Smooth muscle cell (in vitro differentiated cells): ENCODE results near the gene GLT1D1. TPM values are rescaled to one million over a fixed set of nuclear protein-coding genes. Genes with fewer than 3 reads are reported as not detected.

Source experiments
- DNase-seq: peaks from one replicate; lab custom pipeline; 2025; ENCODE audit not compliant: unreplicated experiment; lab: John Stamatoyannopoulos, UW
- H2AFZ ChIP-seq: fragments of 200-600 bp; sonication (generic); 2 replicates; pipeline ENCODE4 v1.6.0; 2016; ENCODE audit warnings: antibody characterized with exemption, low read depth, mild to moderate bottlenecking
- H3F3A ChIP-seq: fragments of 200-600 bp; sonication (generic); 2 replicates; pipeline ENCODE4 v1.6.0; 2017; ENCODE audit warnings: antibody characterized with exemption, low read depth
- H3K27ac ChIP-seq: fragments of 200-600 bp; sonication (generic); 2 replicates; pipeline ENCODE4 v1.5.1; 2016; ENCODE audit warnings: low read depth, mild to moderate bottlenecking
- H3K27me3 ChIP-seq: fragments of 200-600 bp; sonication (generic); 2 replicates; pipeline ENCODE4 v1.6.1; 2016; ENCODE audit warnings: low read depth, mild to moderate bottlenecking
- H3K36me3 ChIP-seq: fragments of 200-600 bp; sonication (generic); 2 replicates; pipeline ENCODE4 v1.5.1; 2016; ENCODE audit warnings: low read depth
- H3K4me1 ChIP-seq: fragments of 200-600 bp; sonication (generic); 2 replicates; pipeline ENCODE4 v1.5.1; 2016; ENCODE audit warnings: low read depth
- H3K4me2 ChIP-seq: fragments of 200-600 bp; sonication (generic); 2 replicates; pipeline ENCODE4 v1.6.0; 2016; ENCODE audit warnings: mild to moderate bottlenecking
- H3K4me3 ChIP-seq: fragments of 200-600 bp; sonication (generic); 2 replicates; pipeline ENCODE4 v1.5.1; 2016; ENCODE audit warnings: mild to moderate bottlenecking
- H3K79me2 ChIP-seq: fragments of 200-600 bp; sonication (generic); 2 replicates; pipeline ENCODE4 v1.6.0; 2016; ENCODE audit warnings: low read depth, mild to moderate bottlenecking
- H3K9ac ChIP-seq: fragments of 200-600 bp; sonication (generic); 2 replicates; pipeline ENCODE4 v1.6.0; 2016; ENCODE audit warnings: low read depth
- H3K9me3 ChIP-seq: fragments of 200-600 bp; sonication (generic); replicated peaks from 2 replicates; pipeline ENCODE4 v1.5.1; 2016; ENCODE audit warnings: low read depth
- H4K20me1 ChIP-seq: fragments of 200-600 bp; sonication (generic); 2 replicates; pipeline ENCODE4 v1.6.0; 2016; ENCODE audit warnings: low read depth
- WGBS: methylation state at CpG from one replicate; pipeline ENCODE4 v1.1.7; 2016; ENCODE audit warnings: low lambda C conversion rate; 5-methylcytosine and 5-hydroxymethylcytosine counted together
- polyA plus RNA-seq: library from polyadenylated mRNA; unstranded; fragments of >200 nt; fragmentation: Nextera tagmentation; extraction: Ambion mirVana; gene quantifications from 2 replicates; pipeline ENCODE4 v1.2.1, GENCODE V29; 2016
- total RNA-seq: library from RNA; depleted of rRNA; stranded (reverse); fragments of >200 nt; gene quantifications from 2 replicates; pipeline ENCODE4 v1.2.3, GENCODE V29; 2014
- TF ChIP-seq, protein P1 (sequence below): fragments of 200-600 bp; sonication (generic); IDR thresholded peaks from 2 replicates; pipeline ENCODE4 v1.5.1; 2017; ENCODE audit warnings: borderline replicate concordance, mild to moderate bottlenecking, antibody characterized with exemption; ENCODE audit not compliant: insufficient read depth, poor library complexity, severe bottlenecking

Gene GLT1D1
- total and polyA plus RNA-seq, 2 experiments from 2014 or later = 0.07 to 0.18 TPM

DNA sequence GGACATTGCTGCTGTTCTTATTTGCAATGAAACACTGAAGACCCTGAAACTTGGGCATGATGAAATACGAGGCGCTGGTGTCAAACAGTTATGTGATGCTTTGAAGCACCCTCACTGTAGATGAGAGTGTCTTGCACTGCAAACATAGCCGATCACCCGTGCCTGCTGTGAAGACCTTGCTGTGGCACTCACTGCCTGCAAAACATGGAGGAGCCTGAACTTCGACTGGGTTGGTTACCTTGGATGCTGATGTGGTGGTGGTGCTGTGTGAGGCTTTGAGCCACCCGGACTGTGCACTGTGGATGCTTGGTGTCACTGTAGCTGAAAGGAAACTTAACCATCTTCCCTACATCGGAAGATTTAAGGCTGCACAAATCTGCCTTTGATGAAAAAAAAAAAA is 162.9 kb downstream of the GLT1D1 start:
- H3K27ac ChIP-seq = no peak overlapping the region
- H4K20me1 ChIP-seq = no peaks in the 10 kb centered on the region
- H3K4me1 ChIP-seq = no peaks in the 10 kb centered on the region
- no peak overlapping the region for H3K9ac ChIP-seq
- no peak overlapping the region for H3K4me2 ChIP-seq
- H3K4me3 ChIP-seq = no peak overlapping the region
- no peak for DNase-seq
- no peaks in the 10 kb centered on the region for H3F3A ChIP-seq
- no peak overlapping the region for H2AFZ ChIP-seq
- no peaks in the 10 kb centered on the region for H3K9me3 ChIP-seq
- TF ChIP-seq, protein P1, sequence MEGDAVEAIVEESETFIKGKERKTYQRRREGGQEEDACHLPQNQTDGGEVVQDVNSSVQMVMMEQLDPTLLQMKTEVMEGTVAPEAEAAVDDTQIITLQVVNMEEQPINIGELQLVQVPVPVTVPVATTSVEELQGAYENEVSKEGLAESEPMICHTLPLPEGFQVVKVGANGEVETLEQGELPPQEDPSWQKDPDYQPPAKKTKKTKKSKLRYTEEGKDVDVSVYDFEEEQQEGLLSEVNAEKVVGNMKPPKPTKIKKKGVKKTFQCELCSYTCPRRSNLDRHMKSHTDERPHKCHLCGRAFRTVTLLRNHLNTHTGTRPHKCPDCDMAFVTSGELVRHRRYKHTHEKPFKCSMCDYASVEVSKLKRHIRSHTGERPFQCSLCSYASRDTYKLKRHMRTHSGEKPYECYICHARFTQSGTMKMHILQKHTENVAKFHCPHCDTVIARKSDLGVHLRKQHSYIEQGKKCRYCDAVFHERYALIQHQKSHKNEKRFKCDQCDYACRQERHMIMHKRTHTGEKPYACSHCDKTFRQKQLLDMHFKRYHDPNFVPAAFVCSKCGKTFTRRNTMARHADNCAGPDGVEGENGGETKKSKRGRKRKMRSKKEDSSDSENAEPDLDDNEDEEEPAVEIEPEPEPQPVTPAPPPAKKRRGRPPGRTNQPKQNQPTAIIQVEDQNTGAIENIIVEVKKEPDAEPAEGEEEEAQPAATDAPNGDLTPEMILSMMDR = no peak
- WGBS = 58% methylated on average over 7 of the region's 7 CpGs
- no peaks in the 10 kb centered on the region for H3K79me2 ChIP-seq
- no peaks in the 10 kb centered on the region for H3K36me3 ChIP-seq
- H3K27me3 ChIP-seq = no peaks in the 10 kb centered on the region

DNA sequence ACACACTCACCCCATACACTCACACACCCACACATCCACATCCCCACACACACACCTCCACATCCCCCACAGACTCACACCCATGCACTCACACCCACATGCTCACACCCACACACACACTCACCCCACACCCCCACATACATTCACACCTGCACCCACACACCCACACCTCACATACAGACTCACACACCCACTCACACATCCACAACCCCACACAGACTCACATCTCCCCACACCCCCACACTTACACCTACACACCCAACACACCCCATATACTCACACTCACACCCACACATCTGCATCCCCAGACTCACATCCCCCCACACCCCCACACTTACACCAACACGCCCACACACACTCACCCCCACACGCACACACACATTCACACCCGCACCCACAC is 171.8 kb downstream of the GLT1D1 start:
- no peaks in the 10 kb centered on the region for H3K27me3 ChIP-seq
- H4K20me1 ChIP-seq = no peaks in the 10 kb centered on the region
- H3K79me2 ChIP-seq = no peaks in the 10 kb centered on the region
- H3K36me3 ChIP-seq = no peaks in the 10 kb centered on the region
- no peak overlapping the region for H3K4me3 ChIP-seq
- no peak overlapping the region for H3K27ac ChIP-seq
- no peaks in the 10 kb centered on the region for H3K4me1 ChIP-seq
- H3K4me2 ChIP-seq = no peak overlapping the region
- H3K9me3 ChIP-seq = no peaks in the 10 kb centered on the region
- no peak overlapping the region for H3K9ac ChIP-seq
- no peaks in the 10 kb centered on the region for H3F3A ChIP-seq
- TF ChIP-seq, protein P1 = no peak
- WGBS = no CpG with 5 or more reads among the region's 3 CpGs
- H2AFZ ChIP-seq = no peak overlapping the region
- no peak for DNase-seq

GRCh38 chr12:129028844-129029243 is 175.6 kb downstream of the GLT1D1 start:
- 81% methylated on average over 16 of the region's 16 CpGs for WGBS
- no peaks in the 10 kb centered on the region for H3K36me3 ChIP-seq
- H3K4me3 ChIP-seq = no peak overlapping the region
- no peak overlapping the region for H3K4me2 ChIP-seq
- no peaks in the 10 kb centered on the region for H3K79me2 ChIP-seq
- DNase-seq = no peak
- no peaks in the 10 kb centered on the region for H3F3A ChIP-seq
- H3K4me1 ChIP-seq = no peaks in the 10 kb centered on the region
- TF ChIP-seq, protein P1 = no peak
- no peaks in the 10 kb centered on the region for H3K27me3 ChIP-seq
- H3K9ac ChIP-seq = no peak overlapping the region
- H4K20me1 ChIP-seq = no peaks in the 10 kb centered on the region
- no peak overlapping the region for H3K27ac ChIP-seq
- no peak overlapping the region for H2AFZ ChIP-seq
- H3K9me3 ChIP-seq = no peaks in the 10 kb centered on the region

Other genes with a start within 250 kb of the GLT1D1 start
- gene SLC15A4, start 29.5 kb upstream of the GLT1D1 start, total RNA-seq = 36.3 and 37.3 TPM in 2 replicates
- gene SLC15A4, start 29.5 kb upstream of the GLT1D1 start, polyA plus RNA-seq = 35.0 and 38.2 TPM in 2 replicates